CD8-positive, alpha-beta memory T cell (primary cell): ENCODE results near the gene GPR37. TPM values are rescaled to one million over a fixed set of nuclear protein-coding genes. Genes with fewer than 3 reads are reported as not detected.

ENCODE experiments used
- CTCF ChIA-PET: fragments of 350-600 bp; sonication (Branson Sonifier 250); formaldehyde crosslinking; loops from one replicate; lab custom pipeline; 2021; ENCODE audit warnings: antibody characterized with exemption; lab: Charles Lee
- POLR2A ChIA-PET: fragments of 350-600 bp; sonication (Branson Sonifier 250); formaldehyde crosslinking; loops from one replicate; lab custom pipeline; 2021; ENCODE audit warnings: antibody characterized with exemption; lab: Charles Lee
- DNase-seq, 5 donors: peaks; one replicate each; pipeline versions ENCODE4 v3.0.0 to v3.0.0-alpha.2; 2020 to 2022; ENCODE audit warnings: mixed read lengths in 1 of 5
- H3K27ac ChIP-seq: one replicate; pipeline ENCODE4 v1.7.0; 2013; ENCODE audit warnings: low read depth, mild to moderate bottlenecking, low read length, moderate library complexity
- H3K27me3 ChIP-seq: 2 replicates; pipeline ENCODE4 v1.7.0; 2013; ENCODE audit warnings: low read length, mild to moderate bottlenecking; ENCODE audit not compliant: insufficient read depth, poor library complexity, severe bottlenecking
- H3K36me3 ChIP-seq: 2 replicates; pipeline ENCODE4 v1.7.0; 2013; ENCODE audit warnings: mild to moderate bottlenecking, low read length, moderate library complexity; ENCODE audit not compliant: insufficient read depth
- H3K4me1 ChIP-seq: 2 replicates; pipeline ENCODE4 v1.7.0; 2013; ENCODE audit warnings: mild to moderate bottlenecking, low read length, moderate library complexity; ENCODE audit not compliant: insufficient read depth
- H3K4me3 ChIP-seq: 2 replicates; pipeline ENCODE4 v1.7.0; 2013; ENCODE audit warnings: mild to moderate bottlenecking, low read length
- H3K9me3 ChIP-seq: 2 replicates; pipeline ENCODE4 v1.7.0; 2013; ENCODE audit warnings: mild to moderate bottlenecking, low read length
- H3K27ac Mint-ChIP-seq, 8 donors: one replicate each; pipeline ENCODE4 v1.8.0; 2020 to 2021; ENCODE audit warnings: mixed read lengths in 8 of 8, mild to moderate bottlenecking in 6 of 8, inconsistent platforms in 3 of 8, moderate library complexity in 3 of 8
- H3K27me3 Mint-ChIP-seq, 2 donors: one replicate each; pipeline ENCODE4 v1.8.0; 2020 to 2021; ENCODE audit warnings: mixed read lengths in 2 of 2, mild to moderate bottlenecking in 1 of 2, moderate library complexity in 1 of 2
- H3K36me3 Mint-ChIP-seq, 3 donors: one replicate each; pipeline ENCODE4 v1.8.0; 2020 to 2021; ENCODE audit warnings: mixed read lengths in 3 of 3, inconsistent platforms in 1 of 3, mild to moderate bottlenecking in 1 of 3
- H3K4me1 Mint-ChIP-seq, 3 donors: one replicate each; pipeline ENCODE4 v1.8.0; 2020 to 2021; ENCODE audit warnings: mixed read lengths in 3 of 3, inconsistent platforms in 1 of 3, mild to moderate bottlenecking in 1 of 3
- H3K4me3 Mint-ChIP-seq, 7 donors: one replicate each; pipeline ENCODE4 v1.8.0; 2020 to 2021; ENCODE audit warnings: mixed read lengths in 7 of 7, mild to moderate bottlenecking in 6 of 7, moderate library complexity in 4 of 7, inconsistent platforms in 2 of 7
- H3K9me3 Mint-ChIP-seq, 5 donors: one replicate each; pipeline ENCODE4 v1.8.0; 2020 to 2022; ENCODE audit warnings: mixed read lengths in 5 of 5, mild to moderate bottlenecking in 3 of 5, moderate library complexity in 2 of 5, inconsistent platforms in 1 of 5
- polyA plus RNA-seq: library from polyadenylated mRNA; unstranded; fragments of 300-500 nt; fragmentation: Illumina TruSeq; gene quantifications from one replicate; pipeline ENCODE4 v1.2.3, GENCODE V29; 2021
- total RNA-seq, 2 experiments: library from RNA; stranded (reverse); gene quantifications; one replicate each; pipeline ENCODE4 v1.2.3, GENCODE V29; 2021

The GPR37 gene
- total and polyA plus RNA-seq, 3 experiments from 2014 or later, result not detected

DNA sequence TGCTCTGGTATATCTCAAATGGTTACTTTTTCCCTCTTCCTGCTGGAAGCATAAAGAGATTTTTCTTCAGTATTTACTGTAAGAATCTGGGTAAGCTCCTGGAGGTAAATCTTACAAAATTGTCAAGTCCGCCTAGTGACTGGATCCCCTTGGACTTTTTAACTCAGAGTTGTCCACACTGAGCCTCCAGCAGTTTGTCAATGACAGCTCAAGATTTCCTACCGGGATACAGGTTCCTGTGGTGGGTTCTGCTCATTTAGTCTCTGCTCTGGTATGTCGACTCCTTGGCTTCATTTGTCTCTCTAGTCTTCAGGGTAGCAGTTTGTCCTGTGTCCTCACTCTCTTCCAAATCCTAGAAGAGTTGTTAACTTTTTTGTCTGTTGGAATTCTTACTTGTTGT lies 27.0 kb downstream of the GPR37 start:
- H3K4me3 ChIP-seq, result no peak overlapping the region
- no peaks in the 10 kb centered on the region for H3K4me1 ChIP-seq
- H3K27ac Mint-ChIP-seq, result no peak overlapping the region
- CTCF ChIA-PET, result no interaction called here
- no peaks in the 10 kb centered on the region for H3K36me3 Mint-ChIP-seq
- no peak overlapping the region for H3K4me3 Mint-ChIP-seq
- H3K27me3 Mint-ChIP-seq, result no peaks in the 10 kb centered on the region
- H3K4me1 Mint-ChIP-seq, result no peaks in the 10 kb centered on the region
- no peak for DNase-seq
- no peaks in the 10 kb centered on the region for H3K27me3 ChIP-seq
- H3K9me3 ChIP-seq, result no peaks in the 10 kb centered on the region
- POLR2A ChIA-PET, result no interaction called here
- H3K36me3 ChIP-seq, result no peaks in the 10 kb centered on the region
- H3K27ac ChIP-seq, result no peak overlapping the region
- H3K9me3 Mint-ChIP-seq, result peaks cover 0 to 12% (median 3%) of the 10 kb centered on the region in 5 donors

GRCh38 chr7:124737760-124738300 lies 27.8 kb downstream of the GPR37 start:
- ChIA-PET CTCF (no interaction called here), POLR2A (no interaction called here)
- Histone ChIP-seq H3K27me3 (no peaks in the 10 kb centered on the region), H3K9me3 (no peaks in the 10 kb centered on the region), H3K36me3 (no peaks in the 10 kb centered on the region), H3K4me3 (no peak overlapping the region), H3K27ac (no peak overlapping the region), H3K4me1 (no peaks in the 10 kb centered on the region)
- H3K27me3 Mint-ChIP-seq, result no peaks in the 10 kb centered on the region
- no peak overlapping the region for H3K4me3 Mint-ChIP-seq
- H3K9me3 Mint-ChIP-seq, result peaks cover 0 to 12% (median 3%) of the 10 kb centered on the region in 5 donors
- DNase-seq, result no peak
- H3K27ac Mint-ChIP-seq, result no peak overlapping the region
- no peaks in the 10 kb centered on the region for H3K4me1 Mint-ChIP-seq
- no peaks in the 10 kb centered on the region for H3K36me3 Mint-ChIP-seq

GRCh38 chr7:124728610-124729009 lies 37.0 kb downstream of the GPR37 start:
- no peak for DNase-seq
- Mint-ChIP-seq H3K4me3 (no peak overlapping the region), H3K27ac (no peak overlapping the region), H3K4me1 (no peaks in the 10 kb centered on the region), H3K36me3 (no peaks in the 10 kb centered on the region), H3K9me3 (peaks cover 0 to 6% (median 0%) of the 10 kb centered on the region in 5 donors), H3K27me3 (peaks cover 0 to 4% of the 10 kb centered on the region in 2 donors)
- H3K4me1 ChIP-seq, result no peaks in the 10 kb centered on the region
- H3K27ac ChIP-seq, result no peak overlapping the region
- H3K36me3 ChIP-seq, result no peaks in the 10 kb centered on the region
- ChIA-PET CTCF (no interaction called here), POLR2A (no interaction called here)
- no peaks in the 10 kb centered on the region for H3K27me3 ChIP-seq
- H3K4me3 ChIP-seq, result no peak overlapping the region
- no peaks in the 10 kb centered on the region for H3K9me3 ChIP-seq

DNA sequence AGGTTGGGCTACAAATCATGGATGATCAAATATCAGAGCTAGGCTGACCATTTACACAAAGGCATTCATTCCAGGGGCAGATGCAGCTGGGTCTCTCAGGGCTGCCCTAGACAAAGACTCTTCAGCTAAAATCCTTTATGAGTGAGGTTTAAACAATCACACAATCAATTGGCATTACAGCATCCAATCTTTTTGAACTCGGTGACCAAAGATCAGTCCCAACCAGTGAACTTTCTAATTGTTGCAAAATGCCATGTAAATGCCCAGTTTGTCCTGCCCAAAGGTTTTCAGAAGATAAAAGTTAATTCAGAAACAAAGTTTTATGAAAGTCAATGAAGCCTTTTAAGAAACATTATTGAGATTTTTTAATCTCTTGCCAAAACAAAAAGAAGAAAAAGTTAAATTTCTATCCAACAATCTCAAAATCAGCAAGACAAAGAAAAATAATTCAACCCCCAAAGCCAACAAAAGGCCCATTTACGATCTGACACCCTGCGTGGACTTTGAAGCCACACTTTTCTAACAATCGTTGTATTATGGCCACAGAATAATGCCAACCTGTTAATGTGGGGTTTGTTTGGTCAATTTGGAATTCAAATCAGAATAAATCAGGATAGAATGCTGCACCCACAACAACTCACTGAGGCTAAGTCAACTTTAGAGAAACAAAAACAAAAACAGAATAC lies 40.9 kb downstream of the GPR37 start:
- H3K36me3 ChIP-seq, result no peaks in the 10 kb centered on the region
- Mint-ChIP-seq H3K9me3 (no peaks in the 10 kb centered on the region), H3K36me3 (no peaks in the 10 kb centered on the region), H3K4me3 (no peak overlapping the region), H3K4me1 (no peaks in the 10 kb centered on the region), H3K27ac (no peak overlapping the region), H3K27me3 (no peaks in the 10 kb centered on the region)
- no peak for DNase-seq
- H3K27ac ChIP-seq, result no peak overlapping the region
- ChIA-PET POLR2A (no interaction called here), CTCF (no interaction called here)
- H3K9me3 ChIP-seq, result no peaks in the 10 kb centered on the region
- no peak overlapping the region for H3K4me3 ChIP-seq
- no peaks in the 10 kb centered on the region for H3K4me1 ChIP-seq
- H3K27me3 ChIP-seq, result no peaks in the 10 kb centered on the region

GRCh38 chr7:124724079-124724478 lies 41.5 kb downstream of the GPR37 start:
- ChIA-PET POLR2A (no interaction called here), CTCF (no interaction called here)
- no peak for DNase-seq
- H3K36me3 ChIP-seq, result no peaks in the 10 kb centered on the region
- Mint-ChIP-seq H3K27ac (no peak overlapping the region), H3K27me3 (no peaks in the 10 kb centered on the region), H3K4me3 (no peak overlapping the region), H3K4me1 (no peaks in the 10 kb centered on the region), H3K36me3 (no peaks in the 10 kb centered on the region), H3K9me3 (no peaks in the 10 kb centered on the region)
- H3K4me3 ChIP-seq, result no peak overlapping the region
- H3K27ac ChIP-seq, result no peak overlapping the region
- no peaks in the 10 kb centered on the region for H3K9me3 ChIP-seq
- H3K4me1 ChIP-seq, result no peaks in the 10 kb centered on the region
- no peaks in the 10 kb centered on the region for H3K27me3 ChIP-seq

- no peaks in the 10 kb centered on the region for H3K27me3 Mint-ChIP-seq
- H3K9me3 ChIP-seq, result no peaks in the 10 kb centered on the region
- H3K27ac ChIP-seq, result no peak overlapping the region
- no peaks in the 10 kb centered on the region for H3K4me1 ChIP-seq
- CTCF ChIA-PET, result no interaction called here
- no peaks in the 10 kb centered on the region for H3K9me3 Mint-ChIP-seq
- no peak overlapping the region for H3K27ac Mint-ChIP-seq
- no peaks in the 10 kb centered on the region for H3K36me3 ChIP-seq
- POLR2A ChIA-PET, result no interaction called here
- no peaks in the 10 kb centered on the region for H3K27me3 ChIP-seq
- no peak overlapping the region for H3K4me3 Mint-ChIP-seq
- no peak overlapping the region for H3K4me3 ChIP-seq
- no peaks in the 10 kb centered on the region for H3K4me1 Mint-ChIP-seq
- H3K36me3 Mint-ChIP-seq, result no peaks in the 10 kb centered on the region
- DNase-seq, result no peak
These were observed 42.6 kb downstream of the GPR37 start for GRCh38 chr7:124723012-124723411.

DNA sequence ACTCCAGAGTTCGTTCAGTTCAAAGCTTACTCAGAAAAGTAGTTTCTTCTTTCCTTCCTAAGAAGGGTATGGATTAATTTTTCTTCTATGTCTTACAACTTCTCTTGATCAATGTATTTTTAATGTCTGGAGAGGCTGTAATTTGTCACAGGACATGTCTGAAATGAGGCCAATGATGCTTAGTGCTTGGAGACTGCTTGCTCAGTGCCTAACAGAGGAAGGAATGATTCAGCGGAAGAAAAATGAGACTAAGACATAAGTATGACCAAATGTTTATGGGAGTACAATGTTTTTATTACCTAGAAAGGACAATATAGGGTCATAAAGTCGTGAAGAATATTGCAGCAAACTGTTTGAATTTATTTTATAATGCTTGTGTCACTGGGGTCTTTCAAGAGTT lies 43.3 kb downstream of the GPR37 start:
- Histone ChIP-seq H3K4me1 (no peaks in the 10 kb centered on the region), H3K27me3 (no peaks in the 10 kb centered on the region), H3K36me3 (no peaks in the 10 kb centered on the region), H3K9me3 (no peaks in the 10 kb centered on the region), H3K27ac (no peak overlapping the region), H3K4me3 (no peak overlapping the region)
- Mint-ChIP-seq H3K36me3 (no peaks in the 10 kb centered on the region), H3K9me3 (no peaks in the 10 kb centered on the region), H3K4me3 (no peak overlapping the region), H3K27me3 (no peaks in the 10 kb centered on the region), H3K27ac (no peak overlapping the region), H3K4me1 (no peaks in the 10 kb centered on the region)
- CTCF ChIA-PET, result no interaction called here
- no peak for DNase-seq
- POLR2A ChIA-PET, result no interaction called here

DNA sequence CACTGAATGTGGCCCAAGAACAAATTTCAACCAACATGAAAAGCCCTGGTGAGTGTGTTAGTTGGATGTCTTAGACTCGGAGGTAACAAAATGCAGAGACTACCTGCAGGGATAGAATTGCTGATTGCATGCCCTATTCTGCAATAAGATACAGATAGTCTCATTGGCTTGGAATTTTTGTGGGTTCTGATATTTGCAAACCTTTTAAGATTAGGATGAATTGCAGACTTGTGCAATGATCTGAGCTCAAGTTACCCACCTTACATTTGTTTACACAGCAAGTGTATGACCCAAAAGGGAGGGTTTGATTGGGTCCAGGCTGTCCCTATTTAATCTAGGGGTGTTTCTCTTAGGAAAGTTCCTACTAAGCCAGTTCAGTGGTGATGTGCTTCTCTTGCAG lies 45.4 kb downstream of the GPR37 start:
- ChIA-PET POLR2A (no interaction called here), CTCF (no interaction called here)
- Mint-ChIP-seq H3K27me3 (no peaks in the 10 kb centered on the region), H3K4me1 (no peaks in the 10 kb centered on the region), H3K36me3 (no peaks in the 10 kb centered on the region), H3K9me3 (peaks cover 0 to 10% (median 5%) of the 10 kb centered on the region in 5 donors), H3K4me3 (no peak overlapping the region), H3K27ac (no peak overlapping the region)
- Histone ChIP-seq H3K27me3 (no peaks in the 10 kb centered on the region), H3K9me3 (no peaks in the 10 kb centered on the region), H3K36me3 (no peaks in the 10 kb centered on the region), H3K27ac (no peak overlapping the region), H3K4me3 (no peak overlapping the region), H3K4me1 (no peaks in the 10 kb centered on the region)
- no peak for DNase-seq
